CD1c-positive myeloid dendritic cell (primary cell): ENCODE results near the gene TNFAIP8L2.
"Not testable (repeated sequence)": the region's sequence is repeated elsewhere in the genome, so short reads cannot be mapped to it uniquely, and the experiment has no call there.

ENCODE experiments used
- DNase-seq: peaks from one replicate; pipeline ENCODE4 v3.0.0-alpha.2; 2016; ENCODE audit errors: extremely low spot score

The TNFAIP8L2 gene

DNA sequence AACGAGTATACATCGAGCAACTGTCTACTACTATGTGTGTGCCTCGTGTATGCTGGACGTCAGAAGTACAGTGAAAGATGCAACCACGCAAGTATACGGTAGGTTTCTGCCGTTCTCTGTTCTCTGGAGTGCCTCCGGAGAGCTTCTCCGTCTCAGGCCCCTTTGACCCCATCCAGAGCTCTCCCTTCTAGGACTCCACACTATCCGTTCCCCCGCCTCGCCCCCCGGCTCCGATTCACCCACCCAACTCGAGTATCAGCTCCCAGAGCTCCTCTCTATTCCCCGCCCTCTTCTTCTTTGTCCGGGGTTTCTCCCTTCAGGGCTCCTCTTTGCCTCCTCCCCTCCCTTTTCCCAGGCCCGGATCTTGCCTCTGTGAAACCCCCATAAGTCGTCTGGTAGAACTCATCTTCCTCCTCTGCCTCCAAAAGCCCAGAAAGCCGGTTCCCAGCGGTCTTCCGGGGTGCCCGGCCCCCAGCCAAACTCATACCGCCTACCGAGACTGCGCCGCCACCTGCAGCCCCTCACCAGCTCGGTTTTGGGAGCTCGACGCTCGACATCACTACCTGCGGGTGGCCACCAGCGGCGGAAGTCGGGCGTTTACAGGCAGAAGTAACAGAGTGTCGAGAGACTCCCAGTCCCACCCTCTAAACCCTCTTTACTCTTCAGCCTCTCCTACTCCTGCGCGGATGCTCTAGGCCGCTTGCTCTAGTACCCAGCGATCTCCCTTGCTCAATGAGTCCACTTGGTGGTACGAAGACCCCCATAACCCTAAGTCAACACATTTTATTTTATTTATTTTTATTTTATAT, 33.4 kb downstream of the TNFAIP8L2 start, which contains the start of gene VPS72:
TSS of gene VPS72 (minus strand) at position 561 of the 809 bp plus-strand sequence. CDS start at position 485, 76 bp downstream.
- peak; percentile 80 for DNase-seq

DNA sequence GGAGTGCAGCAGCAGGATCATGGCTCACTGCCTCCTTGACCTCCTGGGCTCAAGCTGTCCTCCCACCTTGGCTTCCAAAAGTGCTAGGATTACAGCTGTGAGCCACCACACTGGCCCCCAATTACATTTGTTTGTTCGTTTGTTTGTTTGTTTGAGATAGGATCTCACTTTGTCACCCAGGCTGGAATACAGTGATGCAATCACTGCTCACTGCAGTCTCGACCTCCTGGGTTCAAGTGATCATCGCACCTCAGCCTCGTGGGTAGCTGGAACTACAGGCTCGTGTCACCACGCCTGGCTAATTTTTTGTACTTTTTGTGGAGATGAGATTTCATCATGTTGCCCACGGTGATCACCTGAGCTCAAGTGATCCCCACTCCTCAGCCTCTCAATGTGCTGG, 35.6 kb downstream of the TNFAIP8L2 start:
- DNase-seq: no peak

- DNase-seq: no peak
These were observed 36.9 kb downstream of the TNFAIP8L2 start for GRCh38 chr1:151193304-151193703.

- DNase-seq: no peak
These were observed 37.4 kb downstream of the TNFAIP8L2 start for GRCh38 chr1:151193856-151194255.

DNA sequence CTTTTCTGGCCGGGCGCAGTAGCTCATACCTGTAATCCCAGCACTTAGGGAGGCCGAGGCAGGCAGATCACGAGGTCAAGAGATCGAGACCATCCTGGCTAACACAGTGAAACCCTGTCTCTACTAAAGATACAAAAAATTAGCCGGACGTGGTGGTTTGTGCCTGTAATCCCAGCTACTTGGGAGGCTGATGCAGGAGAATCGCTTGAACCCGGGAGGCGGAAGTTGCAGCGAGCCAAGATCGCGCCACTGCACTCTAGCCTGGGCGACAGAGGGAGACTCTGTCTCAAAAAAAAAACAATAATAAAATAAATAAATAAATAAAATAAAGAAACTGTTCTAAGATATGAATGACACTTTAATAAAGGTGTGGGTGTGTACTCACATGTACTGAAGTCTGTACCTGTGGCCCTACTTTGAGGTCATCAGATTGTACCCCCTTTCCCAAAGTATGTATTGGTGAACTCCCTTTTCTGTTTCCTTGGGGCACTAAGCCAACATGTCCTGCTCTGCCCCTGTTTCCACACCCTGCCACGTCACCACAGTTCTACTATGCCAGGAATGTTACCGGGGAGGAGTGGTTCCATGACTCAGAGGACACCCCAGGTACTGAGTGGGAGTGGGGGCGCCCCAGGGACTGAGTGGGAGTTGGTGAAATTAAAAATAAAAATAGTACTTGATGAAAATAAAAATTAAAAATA, 38.6 kb downstream of the TNFAIP8L2 start:
- not testable (repeated sequence) for DNase-seq

DNA sequence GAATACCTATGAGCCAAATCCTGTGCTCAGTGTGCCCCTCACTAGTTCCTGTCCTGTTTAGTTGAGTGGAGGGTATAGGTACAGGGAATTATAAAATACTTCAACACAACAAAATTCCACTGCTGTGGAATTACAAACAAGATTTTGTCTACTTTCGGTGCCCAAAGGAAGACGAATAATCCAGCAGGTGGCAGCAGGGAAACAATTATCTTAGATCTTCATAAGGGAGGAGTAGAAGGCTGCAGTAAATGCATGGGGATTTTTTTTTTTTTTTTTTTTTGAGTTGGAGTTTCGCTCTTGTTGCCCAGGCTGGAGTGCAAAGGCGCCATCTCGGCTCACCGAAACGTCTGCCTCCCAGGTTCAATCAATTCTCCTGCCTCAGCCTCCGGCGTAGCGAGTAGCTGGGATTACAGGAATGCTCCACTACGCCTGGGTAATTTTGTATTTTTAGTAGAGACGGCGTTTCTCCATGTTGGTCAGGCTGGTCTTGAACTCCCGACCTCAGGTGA, 39.9 kb downstream of the TNFAIP8L2 start:
- DNase-seq: peak; percentile 81

DNA sequence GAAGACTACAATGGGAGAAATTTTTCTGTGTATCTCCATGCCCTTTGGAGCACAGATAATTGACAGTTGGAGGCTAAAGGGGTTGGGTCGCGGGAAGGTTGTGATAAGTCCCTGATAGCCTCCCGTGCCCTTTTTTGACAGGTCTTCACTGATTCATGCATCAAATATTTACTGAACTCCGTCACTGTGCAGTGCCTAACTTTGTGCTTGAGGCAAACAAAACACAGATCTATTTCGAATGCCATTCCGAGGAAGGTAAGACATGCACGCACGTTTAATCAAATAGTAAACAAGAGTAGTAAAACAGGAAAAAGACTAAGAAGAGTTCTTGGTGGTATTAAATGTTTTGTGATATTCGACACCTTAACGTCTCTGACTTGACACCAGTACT, 41.4 kb downstream of the TNFAIP8L2 start:
- no peak for DNase-seq

- DNase-seq: peak; percentile 100
These were observed 42.0 kb downstream of the TNFAIP8L2 start, which contains the start of gene PIP5K1A for GRCh38 chr1:151198254-151199127. Gene PIP5K1A, plus strand, starts transcription at chr1:151198552. Its CDS starts 445 bp downstream, at chr1:151198997.

DNA sequence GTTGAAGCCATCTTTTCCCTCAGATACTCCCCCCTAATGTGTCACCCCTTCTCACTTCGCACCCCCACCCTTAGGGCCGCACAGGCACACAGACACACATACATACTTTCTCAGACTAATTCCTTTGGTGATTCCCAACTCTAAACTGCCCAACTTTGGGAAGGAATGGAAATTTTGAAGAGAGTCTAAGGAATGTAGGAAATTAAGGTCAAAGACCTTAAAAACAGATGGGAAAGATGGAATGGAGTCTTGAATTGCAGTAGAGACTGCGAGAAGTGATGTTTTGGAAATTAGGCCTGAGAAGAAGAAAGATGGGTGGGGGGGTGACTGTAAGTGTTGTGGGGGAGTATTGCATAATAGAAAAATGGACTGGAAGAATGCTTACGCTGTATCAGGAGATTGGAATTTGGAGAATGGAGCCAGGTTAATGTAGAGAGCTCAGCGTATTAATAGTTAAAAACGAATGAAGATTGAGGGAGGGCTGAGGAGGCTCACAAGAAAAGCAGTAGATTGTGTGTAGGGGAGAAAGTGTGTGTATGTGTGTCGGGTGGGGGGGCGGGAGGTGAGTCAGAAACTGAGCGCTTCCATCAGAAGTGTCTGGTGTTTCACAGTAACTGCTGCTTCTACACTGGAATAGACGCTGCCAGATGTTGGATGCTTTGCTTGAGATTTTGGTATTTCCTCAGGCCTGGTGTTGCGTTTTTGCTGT, 43.6 kb downstream of the TNFAIP8L2 start:
- DNase-seq: peak; percentile 6

GRCh38 chr1:151205381-151205965, 49.0 kb downstream of the TNFAIP8L2 start:
- not testable (repeated sequence) for DNase-seq
